ENCODE results near the gene PMEPA1. TPM values are rescaled to one million over a fixed set of nuclear protein-coding genes. Genes with fewer than 3 reads are reported as not detected.

The PMEPA1 gene
- total RNA-seq, 1 donor from 2014 or later = 61.3 TPM

- no peak for DNase-seq (ENCODE audit: low spot score)
- H3K27ac Mint-ChIP-seq (ENCODE audit: unreplicated experiment) = peak overlapping the region; percentile 93
- H3K36me3 Mint-ChIP-seq (ENCODE audit: low read depth, unreplicated experiment) = no peaks in the 10 kb centered on the region
- H3K9me3 Mint-ChIP-seq (ENCODE audit: unreplicated experiment) = no peaks in the 10 kb centered on the region
- no peaks in the 10 kb centered on the region for H3K27me3 Mint-ChIP-seq (ENCODE audit: unreplicated experiment)
- no peak for TF ChIP-seq CTCF (IDR thresholded peaks at IDR 0.05; ENCODE audit: unreplicated experiment)
- H3K4me3 Mint-ChIP-seq (ENCODE audit: unreplicated experiment) = no peak overlapping the region
- peaks cover 8% of the 10 kb centered on the region for H3K4me1 Mint-ChIP-seq (ENCODE audit: unreplicated experiment)
Observed at GRCh38 chr20:57628047-57628961, 81.5 kb downstream of the PMEPA1 start.

- H3K4me1 Mint-ChIP-seq (ENCODE audit: unreplicated experiment) = peaks cover 11% of the 10 kb centered on the region
- no peak overlapping the region for H3K27ac Mint-ChIP-seq (ENCODE audit: unreplicated experiment)
Observed at GRCh38 chr20:57627339-57627738, 82.5 kb downstream of the PMEPA1 start.

GRCh38 chr20:57625978-57626377, 83.8 kb downstream of the PMEPA1 start:
- no peak overlapping the region for H3K27ac Mint-ChIP-seq (ENCODE audit: unreplicated experiment)
- H3K9me3 Mint-ChIP-seq (ENCODE audit: unreplicated experiment) = no peaks in the 10 kb centered on the region
- peaks cover 2% of the 10 kb centered on the region for H3K27me3 Mint-ChIP-seq (ENCODE audit: unreplicated experiment)

More at GRCh38 chr20:57627339-57627738, 82.5 kb downstream of the PMEPA1 start:
- peaks cover 2% of the 10 kb centered on the region for H3K27me3 Mint-ChIP-seq (ENCODE audit: unreplicated experiment)
- DNase-seq (ENCODE audit: low spot score) = no peak
- TF ChIP-seq CTCF (IDR thresholded peaks at IDR 0.05; ENCODE audit: unreplicated experiment) = no peak
- no peaks in the 10 kb centered on the region for H3K36me3 Mint-ChIP-seq (ENCODE audit: low read depth, unreplicated experiment)
- H3K4me3 Mint-ChIP-seq (ENCODE audit: unreplicated experiment) = no peak overlapping the region
- no peaks in the 10 kb centered on the region for H3K9me3 Mint-ChIP-seq (ENCODE audit: unreplicated experiment)

GRCh38 chr20:57625181-57625958, 84.4 kb downstream of the PMEPA1 start:
- Mint-ChIP-seq H3K27ac (ENCODE audit: unreplicated experiment) (no peak overlapping the region), H3K36me3 (ENCODE audit: low read depth, unreplicated experiment) (no peaks in the 10 kb centered on the region), H3K4me1 (ENCODE audit: unreplicated experiment) (peaks cover 11% of the 10 kb centered on the region), H3K4me3 (ENCODE audit: unreplicated experiment) (no peak overlapping the region), H3K27me3 (ENCODE audit: unreplicated experiment) (peaks cover 2% of the 10 kb centered on the region), H3K9me3 (ENCODE audit: unreplicated experiment) (no peaks in the 10 kb centered on the region)
- no peak for DNase-seq (ENCODE audit: low spot score)
- no peak for TF ChIP-seq CTCF (IDR thresholded peaks at IDR 0.05; ENCODE audit: unreplicated experiment)

More at GRCh38 chr20:57625978-57626377, 83.8 kb downstream of the PMEPA1 start:
- H3K36me3 Mint-ChIP-seq (ENCODE audit: low read depth, unreplicated experiment) = no peaks in the 10 kb centered on the region
- no peak for TF ChIP-seq CTCF (IDR thresholded peaks at IDR 0.05; ENCODE audit: unreplicated experiment)
- H3K4me3 Mint-ChIP-seq (ENCODE audit: unreplicated experiment) = no peak overlapping the region
- DNase-seq (ENCODE audit: low spot score) = no peak
- peaks cover 11% of the 10 kb centered on the region for H3K4me1 Mint-ChIP-seq (ENCODE audit: unreplicated experiment)
